OCI-LY1 (cell line): ENCODE data around the gene POLDIP3.
A peak's percentile ranks its signal among the peaks of the same experiment; 100 is the strongest.

Experiments used
- H2AFZ ChIP-seq: fragments of 200-600 bp; sonication (generic), shearing (Covaris generic); 2 replicates; pipeline ENCODE4 v1.6.0; 2014; ENCODE audit warnings: antibody characterized with exemption, mild to moderate bottlenecking, low read length
- H3F3A ChIP-seq: fragments of 200-600 bp; sonication (generic), shearing (Covaris generic); 2 replicates; pipeline ENCODE4 v1.6.0; 2014; ENCODE audit warnings: mild to moderate bottlenecking, antibody characterized with exemption, low read length, moderate library complexity; ENCODE audit not compliant: insufficient read depth
- H3K27ac ChIP-seq: fragments of 200-600 bp; sonication (generic); 2 replicates; pipeline ENCODE4 v1.5.1; 2014; ENCODE audit warnings: low read length, mixed run types, mild to moderate bottlenecking, low read depth; ENCODE audit not compliant: poor library complexity, severe bottlenecking
- H3K27me3 ChIP-seq: fragments of 200-600 bp; sonication (generic); 2 replicates; pipeline ENCODE4 v1.6.0; 2014; ENCODE audit warnings: antibody characterized with exemption, mild to moderate bottlenecking, low read length, moderate library complexity; ENCODE audit not compliant: insufficient read depth
- H3K36me3 ChIP-seq: fragments of 200-600 bp; sonication (generic); 2 replicates; pipeline ENCODE4 v1.6.1; 2014; ENCODE audit warnings: mild to moderate bottlenecking, antibody characterized with exemption, low read length, moderate library complexity, mixed read lengths; ENCODE audit not compliant: insufficient read depth
- H3K4me1 ChIP-seq: fragments of 200-600 bp; sonication (generic); 2 replicates; pipeline ENCODE4 v1.5.1; 2014; ENCODE audit warnings: mild to moderate bottlenecking, low read length, moderate library complexity; ENCODE audit not compliant: insufficient read depth, severe bottlenecking
- H3K4me2 ChIP-seq: fragments of 200-600 bp; sonication (generic), shearing (Covaris generic); 2 replicates; pipeline ENCODE4 v1.6.1; 2014; ENCODE audit warnings: low read length
- H3K4me3 ChIP-seq: fragments of 200-600 bp; sonication (generic); 2 replicates; pipeline ENCODE4 v1.5.1; 2014; ENCODE audit warnings: low read length, low read depth, mild to moderate bottlenecking, mixed read lengths; ENCODE audit not compliant: poor library complexity, severe bottlenecking
- H3K79me2 ChIP-seq: fragments of 200-600 bp; shearing (Covaris generic); 2 replicates; pipeline ENCODE4 v1.6.1; 2016; ENCODE audit warnings: mixed run types, low read length, mixed read lengths; ENCODE audit not compliant: insufficient read depth
- H3K9ac ChIP-seq: fragments of 200-600 bp; sonication (generic), shearing (Covaris generic); 2 replicates; pipeline ENCODE4 v1.6.1; 2014; ENCODE audit warnings: mild to moderate bottlenecking, low read length, mixed read lengths
- H3K9me2 ChIP-seq: fragments of 200-600 bp; sonication (generic), shearing (Covaris generic); 2 replicates; pipeline ENCODE4 v1.6.1; 2014; ENCODE audit warnings: low read depth, mild to moderate bottlenecking, low read length, mixed read lengths
- H3K9me3 ChIP-seq: fragments of 200-600 bp; shearing (Covaris generic); 2 replicates; pipeline ENCODE4 v1.6.1; 2014; ENCODE audit warnings: low read length, mixed read lengths
- H4K20me1 ChIP-seq: fragments of 200-600 bp; sonication (generic), shearing (Covaris generic); 2 replicates; pipeline ENCODE4 v1.6.0; 2016; ENCODE audit warnings: mild to moderate bottlenecking, low read length; ENCODE audit not compliant: insufficient read depth
- EZH2 ChIP-seq: fragments of 200-600 bp; sonication (generic), shearing (Covaris generic); IDR thresholded peaks from 2 replicates; pipeline ENCODE4 v1.8.0; 2017; ENCODE audit warnings: borderline replicate concordance, mixed run types, mild to moderate bottlenecking, antibody characterized with exemption, low read length, moderate library complexity, mixed read lengths
- TF ChIP-seq, protein P1 (sequence below): fragments of 200-600 bp; sonication (generic), shearing (Covaris generic); IDR thresholded peaks from 2 replicates; pipeline ENCODE4 v1.5.1; 2017; ENCODE audit warnings: mild to moderate bottlenecking, antibody characterized with exemption, low read length, moderate library complexity, mixed read lengths

Gene POLDIP3

GRCh38 chr22:42626431-42626830, 11.7 kb upstream of the POLDIP3 start:
- Histone ChIP-seq H3F3A (no peaks in the 10 kb centered on the region), H3K27me3 (no peaks in the 10 kb centered on the region), H3K79me2 (no peaks in the 10 kb centered on the region), H3K9ac (no peak overlapping the region), H3K36me3 (peaks cover 45% of the 10 kb centered on the region), H3K4me2 (no peak overlapping the region), H3K4me3 (no peak overlapping the region), H2AFZ (no peak overlapping the region), H3K9me2 (no peaks in the 10 kb centered on the region), H4K20me1 (no peaks in the 10 kb centered on the region), H3K4me1 (peaks cover 41% of the 10 kb centered on the region), H3K27ac (no peak overlapping the region), H3K9me3 (no peaks in the 10 kb centered on the region)
- TF ChIP-seq, protein P1, sequence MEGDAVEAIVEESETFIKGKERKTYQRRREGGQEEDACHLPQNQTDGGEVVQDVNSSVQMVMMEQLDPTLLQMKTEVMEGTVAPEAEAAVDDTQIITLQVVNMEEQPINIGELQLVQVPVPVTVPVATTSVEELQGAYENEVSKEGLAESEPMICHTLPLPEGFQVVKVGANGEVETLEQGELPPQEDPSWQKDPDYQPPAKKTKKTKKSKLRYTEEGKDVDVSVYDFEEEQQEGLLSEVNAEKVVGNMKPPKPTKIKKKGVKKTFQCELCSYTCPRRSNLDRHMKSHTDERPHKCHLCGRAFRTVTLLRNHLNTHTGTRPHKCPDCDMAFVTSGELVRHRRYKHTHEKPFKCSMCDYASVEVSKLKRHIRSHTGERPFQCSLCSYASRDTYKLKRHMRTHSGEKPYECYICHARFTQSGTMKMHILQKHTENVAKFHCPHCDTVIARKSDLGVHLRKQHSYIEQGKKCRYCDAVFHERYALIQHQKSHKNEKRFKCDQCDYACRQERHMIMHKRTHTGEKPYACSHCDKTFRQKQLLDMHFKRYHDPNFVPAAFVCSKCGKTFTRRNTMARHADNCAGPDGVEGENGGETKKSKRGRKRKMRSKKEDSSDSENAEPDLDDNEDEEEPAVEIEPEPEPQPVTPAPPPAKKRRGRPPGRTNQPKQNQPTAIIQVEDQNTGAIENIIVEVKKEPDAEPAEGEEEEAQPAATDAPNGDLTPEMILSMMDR: no peak
- no peak for TF ChIP-seq EZH2

DNA sequence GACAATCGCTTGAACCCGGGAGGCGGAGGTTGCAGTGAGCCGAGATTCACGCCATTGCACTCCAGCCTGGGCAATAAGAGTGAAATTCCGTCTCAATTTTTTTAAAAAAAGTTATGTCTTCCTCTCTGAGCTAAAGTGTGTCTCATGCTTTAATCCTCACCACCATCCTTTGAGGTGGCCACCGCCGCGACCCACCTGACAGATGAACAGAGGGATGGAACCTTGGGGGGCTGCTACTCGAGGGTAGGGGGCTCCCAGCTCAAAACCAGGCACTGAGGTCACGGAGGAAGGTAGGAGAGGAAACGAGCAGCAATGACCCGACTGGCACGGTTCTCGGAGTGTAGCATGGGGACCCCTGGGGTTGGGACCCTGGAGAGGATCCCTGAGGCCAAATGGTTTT, 10.7 kb upstream of the POLDIP3 start:
- Histone ChIP-seq H3K36me3 (peaks cover 38% of the 10 kb centered on the region), H3K4me3 (no peak overlapping the region)

GRCh38 chr22:42624551-42625106, 9.9 kb upstream of the POLDIP3 start:
- H3K9me3 ChIP-seq: no peaks in the 10 kb centered on the region
- H3K4me2 ChIP-seq: no peak overlapping the region
- no peak overlapping the region for H3K4me3 ChIP-seq
- H3K9me2 ChIP-seq: no peaks in the 10 kb centered on the region
- H4K20me1 ChIP-seq: no peaks in the 10 kb centered on the region
- no peak overlapping the region for H3K9ac ChIP-seq
- no peak overlapping the region for H2AFZ ChIP-seq
- peak overlapping the region; percentile 28 for H3K27ac ChIP-seq
- H3K36me3 ChIP-seq: peaks cover 36% of the 10 kb centered on the region
- H3K27me3 ChIP-seq: no peaks in the 10 kb centered on the region
- H3K79me2 ChIP-seq: no peaks in the 10 kb centered on the region
- peaks cover 23% of the 10 kb centered on the region for H3K4me1 ChIP-seq
- no peaks in the 10 kb centered on the region for H3F3A ChIP-seq
- TF ChIP-seq EZH2: no peak
- TF ChIP-seq, protein P1: no peak

More for the DNA sequence above, 10.7 kb upstream of the POLDIP3 start:
- Histone ChIP-seq H3K4me2 (no peak overlapping the region), H3K9ac (no peak overlapping the region), H3F3A (no peaks in the 10 kb centered on the region), H3K9me3 (no peaks in the 10 kb centered on the region), H3K27ac (no peak overlapping the region), H2AFZ (no peak overlapping the region), H3K9me2 (no peaks in the 10 kb centered on the region), H4K20me1 (no peaks in the 10 kb centered on the region), H3K4me1 (peaks cover 30% of the 10 kb centered on the region), H3K79me2 (no peaks in the 10 kb centered on the region), H3K27me3 (no peaks in the 10 kb centered on the region)
- no peak for TF ChIP-seq EZH2
- TF ChIP-seq, protein P1: no peak
